ENCODE results near the gene NLRC3.

GRCh38 chr16:3595521-3596021 lies 18.4 kb upstream of the NLRC3 start:
- no peak for TF ChIP-seq EZH2 (IDR thresholded peaks at IDR 0.05; ENCODE audit: insufficient read depth, poor library complexity, severe bottlenecking)
- TF ChIP-seq EZH2phosphoT487 (IDR thresholded peaks at IDR 0.05; ENCODE audit: insufficient read depth, low read depth) = no peak
